GM12878 (cell line): ENCODE results near the gene CC2D1A. TPM values are rescaled to one million over a fixed set of nuclear protein-coding genes. Genes with fewer than 3 reads are reported as not detected.

Experiments
- ATAC-seq: fragments of 200-7000 bp; cut with Tn5 transposase; 3 replicates; pipeline ENCODE4 v1.9.1; 2020; ENCODE audit warnings: mild to moderate bottlenecking, moderate library complexity
- BruUV-seq: library from RNA; stranded (reverse); fragments of 400-500 nt; replicated peaks from 2 replicates; lab custom pipeline; 2021; lab: Mats Ljungman, UMichigan
- CTCF ChIA-PET: fragments of 300-600 bp; sonication (Branson Sonifier 250); formaldehyde crosslinking; extraction: SDS; loops from one replicate; lab custom pipeline; 2021; ENCODE audit warnings: inconsistent platforms; lab: Yijun Ruan, JAX
- POLR2A ChIA-PET: fragments of 350-600 bp; formaldehyde crosslinking; extraction: SDS; loops from one replicate; lab custom pipeline; 2021; ENCODE audit warnings: inconsistent platforms; lab: Charles Lee
- RAD21 ChIA-PET: fragments of 300-600 bp; sonication (Branson Sonifier 250); formaldehyde crosslinking; loops from one replicate; lab custom pipeline; 2023; ENCODE audit warnings: antibody characterized with exemption; ENCODE audit not compliant: unreplicated experiment; lab: Charles Lee
- SMC1A ChIA-PET: fragments of 300-600 bp; sonication (Branson Sonifier 250); formaldehyde crosslinking; loops from one replicate; lab custom pipeline; 2023; ENCODE audit not compliant: unreplicated experiment, uncharacterized antibody; lab: Charles Lee
- DNase-seq: peaks from one replicate; pipeline ENCODE4 v3.0.0-alpha.2; 2011; ENCODE audit warnings: low read depth, low spot score
- FAIRE-seq: peaks from 3 replicates; lab custom pipeline; 2011; peaks lifted over from hg19 to GRCh38; lab: Jason Lieb, UNC
- H2AFZ ChIP-seq: 2 replicates; pipeline ENCODE4 v1.6.0; 2011; ENCODE audit warnings: low read depth, low read length, control low read depth; ENCODE audit not compliant: control insufficient read depth
- H3K27ac ChIP-seq: 2 replicates; pipeline ENCODE4 v1.5.1; 2011; ENCODE audit warnings: control low read depth; ENCODE audit not compliant: control insufficient read depth, insufficient read depth
- H3K27me3 ChIP-seq, 2 experiments: replicated peaks in 1 of 2; 2 replicates each; pipeline versions ENCODE4 v1.6.0 to v1.6.1; 2011; ENCODE audit warnings: low read length in 1 of 2; ENCODE audit not compliant: control insufficient read depth in 2 of 2, insufficient read depth in 2 of 2
- H3K36me3 ChIP-seq, 2 experiments: 2 replicates each; pipeline ENCODE4 v1.5.1; 2011; ENCODE audit warnings: low read length in 1 of 2; ENCODE audit not compliant: control insufficient read depth in 2 of 2, insufficient read depth in 2 of 2
- H3K4me1 ChIP-seq: 2 replicates; pipeline ENCODE4 v1.6.1; 2011; ENCODE audit warnings: mild to moderate bottlenecking, low read length, moderate library complexity, mixed read lengths; ENCODE audit not compliant: control insufficient read depth, insufficient read depth
- H3K4me2 ChIP-seq: 2 replicates; pipeline ENCODE4 v1.6.0; 2011; ENCODE audit warnings: control low read depth; ENCODE audit not compliant: control insufficient read depth, insufficient read depth
- H3K4me3 ChIP-seq: fragments of 200-600 bp; sonication (generic); 2 replicates; pipeline ENCODE4 v1.5.1; 2016
- H3K79me2 ChIP-seq: 2 replicates; pipeline ENCODE4 v1.6.0; 2011; ENCODE audit warnings: low read length; ENCODE audit not compliant: control insufficient read depth, insufficient read depth
- H3K9ac ChIP-seq: 2 replicates; pipeline ENCODE4 v1.8.0; 2011; ENCODE audit warnings: low read length, control low read depth, mixed read lengths; ENCODE audit not compliant: control insufficient read depth, insufficient read depth
- H3K9me3 ChIP-seq: replicated peaks from 3 replicates; pipeline ENCODE4 v1.5.1; 2011; ENCODE audit warnings: mild to moderate bottlenecking, low read length; ENCODE audit not compliant: control insufficient read depth, insufficient read depth
- H4K20me1 ChIP-seq: 2 replicates; pipeline ENCODE4 v1.6.0; 2011; ENCODE audit not compliant: control insufficient read depth, insufficient read depth
- GABPA ChIP-seq: IDR thresholded peaks from 2 replicates; pipeline ENCODE4 v1.6.1; 2014; ENCODE audit warnings: antibody characterized with exemption, low read depth, mild to moderate bottlenecking, inconsistent platforms
- HDAC2 ChIP-seq: fragments of 200-600 bp; sonication (generic); IDR thresholded peaks from 2 replicates; pipeline ENCODE4 v1.6.1; 2017
- JUNB ChIP-seq: IDR thresholded peaks from 2 replicates; pipeline ENCODE4 v1.6.1; 2016; ENCODE audit warnings: antibody characterized with exemption, mild to moderate bottlenecking
- MTA2 ChIP-seq: fragments of 450-650 bp; IDR thresholded peaks from 2 replicates; pipeline ENCODE4 v1.6.1; 2016; ENCODE audit warnings: low read depth, mild to moderate bottlenecking, moderate library complexity
- MTA3 ChIP-seq: IDR thresholded peaks from 2 replicates; pipeline ENCODE4 v1.6.1; 2012; ENCODE audit warnings: low read length, inconsistent platforms, borderline replicate concordance
- MYB ChIP-seq: fragments of 150-350 bp; IDR thresholded peaks from 2 replicates; pipeline ENCODE4 v1.6.1; 2014; ENCODE audit warnings: mild to moderate bottlenecking, low read depth, low read length, borderline replicate concordance
- NR2F1 ChIP-seq: fragments of 450-650 bp; conservative IDR thresholded peaks from 2 replicates; pipeline ENCODE4 v1.6.1; 2017; ENCODE audit warnings: mild to moderate bottlenecking
- RAD21 ChIP-seq: IDR thresholded peaks from 2 replicates; pipeline ENCODE4 v1.6.1; 2011; ENCODE audit warnings: mild to moderate bottlenecking, low read depth, low read length, moderate library complexity; ENCODE audit not compliant: insufficient read depth
- RCOR1 ChIP-seq: conservative IDR thresholded peaks from 2 replicates; pipeline ENCODE4 v1.6.1; 2012; ENCODE audit warnings: low read depth, low read length, improper control_type of control experiment
- SRF ChIP-seq, 2 experiments: IDR thresholded peaks; 2 replicates each; pipeline ENCODE4 v1.6.1; 2011; ENCODE audit warnings: low read depth in 2 of 2, low read length in 2 of 2, mild to moderate bottlenecking in 1 of 2, moderate library complexity in 1 of 2
- STAT3 ChIP-seq: IDR thresholded peaks from 2 replicates; pipeline ENCODE4 v1.6.1; 2011; ENCODE audit warnings: low read depth, low read length, improper control_type of control experiment
- TARDBP ChIP-seq: IDR thresholded peaks from 2 replicates; pipeline ENCODE4 v1.6.1; 2016; ENCODE audit warnings: borderline replicate concordance
- TCF3 ChIP-seq: IDR thresholded peaks from 2 replicates; pipeline ENCODE4 v1.6.1; 2012; ENCODE audit warnings: low read depth, mild to moderate bottlenecking, low read length, borderline replicate concordance; ENCODE audit not compliant: insufficient read depth
- WGBS: methylation state at CpG from one replicate; pipeline ENCODE4 v1.1.6; 2016; ENCODE audit warnings: low lambda C conversion rate; ENCODE audit not compliant: insufficient replicate concordance, insufficient coverage; ENCODE audit errors: missing lambda C conversion rate; 5-methylcytosine and 5-hydroxymethylcytosine counted together
- in situ Hi-C: fragments of 300-500 bp; cut with MboI; formaldehyde crosslinking; loops from 9 replicates; pipeline ENCODE4 v1.14.3; 2018; ENCODE audit warnings: mixed read lengths
- intact Hi-C: fragments of 100-400 bp; cut with micrococcal nuclease; formaldehyde crosslinking; loops from one replicate; pipeline ENCODE4 v1.14.2; 2022; ENCODE audit not compliant: unreplicated experiment
- polyA plus RNA-seq, 11 experiments: library from polyadenylated mRNA; depleted of rRNA in 4 of 11; unstranded in 6 of 11; stranded (reverse) in 5 of 11; fragments of >200 nt; fragmentation: Nextera tagmentation in 4 of 11; fragmentation: Illumina TruSeq in 1 of 11; extraction: Ambion mirVana in 4 of 11; extraction: Trizol in 1 of 11; gene quantifications; 1 replicate in 1 of 11; 2 replicates in 10 of 11; pipeline versions ENCODE4 v1.2.1 to v1.2.3, GENCODE V29; 2011 to 2016; ENCODE audit warnings: inconsistent platforms in 2 of 11, missing spikeins in 2 of 11, low read depth in 1 of 11
- total RNA-seq, 4 experiments: library from RNA; depleted of rRNA in 3 of 4; stranded (reverse); fragments of >200 nt in 3 of 4; fragmentation: Illumina TruSeq in 1 of 4; extraction: Trizol in 1 of 4; gene quantifications; 2 replicates each; pipeline versions ENCODE4 v1.2.1 to v1.2.3, GENCODE V29; 2013 to 2021
- TF ChIP-seq, protein P1 (sequence below): IDR thresholded peaks from 2 replicates; pipeline ENCODE4 v1.6.1; 2012; ENCODE audit warnings: low read length, inconsistent platforms

CC2D1A gene
- total and polyA plus RNA-seq, 10 of the 15 experiments (the other 5 are each of a cell fraction or from before 2014, with no cell fraction given), result 0.13 to 36.1 (median 16.1) TPM

DNA sequence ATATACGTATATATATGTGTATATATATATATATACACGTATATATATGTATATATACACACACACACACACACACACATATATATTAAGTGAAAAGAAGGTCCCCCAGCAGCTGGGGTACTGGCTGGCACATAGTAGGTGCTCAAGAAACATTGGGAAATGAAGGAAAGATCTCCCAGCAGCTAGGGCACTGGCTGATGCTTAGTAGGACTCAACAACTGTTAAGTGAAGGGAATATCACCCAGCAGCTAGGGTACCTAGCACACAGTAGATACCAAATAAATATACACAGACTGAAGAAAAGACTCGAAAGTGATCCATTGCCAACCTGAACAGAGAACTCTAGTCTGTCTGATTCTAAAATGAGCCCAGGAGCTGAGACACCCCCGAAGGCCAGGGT lies 20.0 kb downstream of the CC2D1A start (continued):
- TF ChIP-seq SRF (IDR thresholded peaks at IDR 0.05; ENCODE audit: low read depth in 2 of 2, low read length in 2 of 2) (no peak), RCOR1 (no peak), MTA2 (no peak), NR2F1 (no peak), STAT3 (no peak)

DNA sequence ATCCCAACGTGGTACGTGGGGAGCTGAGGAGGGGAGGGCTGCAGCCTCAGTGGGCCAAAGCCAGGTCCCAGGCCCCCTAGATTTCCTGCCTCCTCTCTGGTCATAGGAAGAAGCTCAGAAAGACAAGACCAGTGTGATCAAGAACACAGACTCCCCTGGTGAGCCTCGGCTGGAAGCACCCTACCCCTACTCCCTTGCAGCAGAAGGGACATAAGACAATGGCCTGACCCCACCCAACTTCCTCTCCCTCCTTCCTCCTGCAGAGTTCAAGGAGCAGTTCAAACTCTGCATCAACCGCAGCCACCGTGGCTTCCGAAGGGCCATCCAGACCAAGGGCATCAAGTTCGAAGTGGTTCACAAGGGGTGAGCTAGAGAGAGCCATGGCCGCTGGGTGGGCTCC lies 20.7 kb downstream of the CC2D1A start:
- peaks cover 1 to 2% of the 10 kb centered on the region in 2 experiments; a peak in 3 of 4 replicates for H3K36me3 ChIP-seq
- ChIA-PET SMC1A (interaction anchor here (1.4 kb wide), 1 partner anchor 117 kb away, joined by 3 read pairs; no protein-coding TSS in a partner anchor), RAD21 (interaction anchor here (0.6 kb wide), 1 partner anchor 117 kb away, joined by 3 read pairs; no protein-coding TSS in a partner anchor), CTCF (no interaction called here), POLR2A (no interaction called here)
- in situ Hi-C loops, result no loop called here
- no peaks in the 10 kb centered on the region for H3K79me2 ChIP-seq
- no peak overlapping the region for H3K4me3 ChIP-seq
- no peaks in the 10 kb centered on the region for H3K4me1 ChIP-seq
- ATAC-seq, result no peak
- no peak overlapping the region for H3K9ac ChIP-seq
- H3K9me3 ChIP-seq, result no peaks in the 10 kb centered on the region
- BruUV-seq, result no TSS peak
- no peak for FAIRE-seq
- TF ChIP-seq RAD21, result no peak
- no peak for TF ChIP-seq HDAC2
- TF ChIP-seq GABPA, result no peak
- no peak for TF ChIP-seq RCOR1
- no peak for TF ChIP-seq MYB
- TF ChIP-seq TARDBP, result no peak
- no peak for TF ChIP-seq JUNB
- TF ChIP-seq MTA3, result no peak
- TF ChIP-seq, protein P1, sequence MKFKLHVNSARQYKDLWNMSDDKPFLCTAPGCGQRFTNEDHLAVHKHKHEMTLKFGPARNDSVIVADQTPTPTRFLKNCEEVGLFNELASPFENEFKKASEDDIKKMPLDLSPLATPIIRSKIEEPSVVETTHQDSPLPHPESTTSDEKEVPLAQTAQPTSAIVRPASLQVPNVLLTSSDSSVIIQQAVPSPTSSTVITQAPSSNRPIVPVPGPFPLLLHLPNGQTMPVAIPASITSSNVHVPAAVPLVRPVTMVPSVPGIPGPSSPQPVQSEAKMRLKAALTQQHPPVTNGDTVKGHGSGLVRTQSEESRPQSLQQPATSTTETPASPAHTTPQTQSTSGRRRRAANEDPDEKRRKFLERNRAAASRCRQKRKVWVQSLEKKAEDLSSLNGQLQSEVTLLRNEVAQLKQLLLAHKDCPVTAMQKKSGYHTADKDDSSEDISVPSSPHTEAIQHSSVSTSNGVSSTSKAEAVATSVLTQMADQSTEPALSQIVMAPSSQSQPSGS, result no peak
- TF ChIP-seq TCF3, result no peak
- H3K4me2 ChIP-seq, result no peak overlapping the region
- H3K27me3 ChIP-seq, result no peaks in the 10 kb centered on the region
- DNase-seq, result no peak
- intact Hi-C loops, result no loop called here
- no peaks in the 10 kb centered on the region for H4K20me1 ChIP-seq
- 93% methylated on average over 8 of the region's 8 CpGs for WGBS
- no peak overlapping the region for H3K27ac ChIP-seq
- H2AFZ ChIP-seq, result no peak overlapping the region
